ENCODE data around the gene FABP3. TPM values are rescaled to one million over a fixed set of nuclear protein-coding genes. Genes with fewer than 3 reads are reported as not detected.

Gene FABP3
- total RNA-seq: 24.5 TPM
- long read RNA-seq, transcript FABP3-201 (4 exons, 725 nt): major isoform, 12 of 21 reads
- long read RNA-seq, partial matches to known transcripts: 1 of 21 reads
- long read RNA-seq, other reads (novel, unspliced or antisense): 7 of 21 reads

DNA sequence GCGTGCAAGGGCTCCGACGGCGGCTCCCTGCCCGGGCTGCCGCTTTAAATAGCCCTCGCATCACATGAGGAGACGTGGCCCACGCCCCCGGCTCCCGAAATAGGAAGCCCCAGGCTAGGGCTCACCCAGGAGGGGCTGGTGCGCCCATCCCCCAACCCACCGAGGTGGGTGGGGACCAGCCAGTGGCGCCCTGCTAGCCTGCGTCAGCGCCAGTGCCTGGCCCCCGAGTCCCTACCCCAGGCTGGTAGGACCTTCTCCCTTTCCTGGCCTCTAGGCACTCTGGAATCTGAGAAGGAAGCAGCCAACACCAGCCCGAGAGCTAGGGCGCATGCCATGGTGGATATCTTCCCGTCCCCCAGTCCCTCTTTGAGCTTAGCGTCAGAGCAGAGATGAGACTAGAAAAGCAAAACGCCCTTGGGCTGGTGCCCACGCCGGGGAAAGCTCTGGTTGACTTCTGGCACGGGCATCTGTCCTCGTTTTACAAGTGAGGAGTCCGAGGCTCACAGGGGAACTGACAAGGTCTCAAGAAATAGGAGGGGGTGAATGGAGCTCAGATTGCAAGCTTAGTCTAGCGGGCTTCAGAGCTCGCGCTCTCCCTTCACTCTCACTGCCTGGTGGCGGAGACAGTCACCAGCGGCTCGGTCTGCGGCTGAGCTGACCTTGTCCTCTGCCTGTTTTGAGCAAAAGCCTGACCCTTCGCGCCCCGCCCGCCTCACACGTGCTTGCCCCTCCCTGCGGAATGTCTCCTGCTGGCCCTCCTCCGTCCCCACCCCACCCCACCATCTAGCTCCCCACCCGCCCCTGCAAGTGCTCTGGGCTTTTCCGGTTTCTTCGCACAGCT, at the start of gene FABP3:
Gene FABP3 (minus strand): TSS at position 21 of the 841 bp plus-strand sequence. CDS start 62 bp downstream, outside the sequence.
- no peak for TF ChIP-seq CTCF (IDR thresholded peaks at IDR 0.05)
- intact Hi-C loops (cut with DNase I): no loop called here
- peak; percentile 86 to 87 for ATAC-seq

GRCh38 chr1:31421371-31422040, 48.6 kb upstream of the FABP3 start:
- Histone ChIP-seq H3K27me3 (ENCODE audit: low read depth) (no peaks in the 10 kb centered on the region), H3K36me3 (no peaks in the 10 kb centered on the region), H3K4me1 (peaks cover 9% of the 10 kb centered on the region), H3K27ac (no peak overlapping the region), H3K4me3 (no peak overlapping the region), H3K9me3 (no peaks in the 10 kb centered on the region)
- DNase-seq (no peak), ATAC-seq (no peak)
- intact Hi-C loops (cut with DNase I): no loop called here
- no peak for TF ChIP-seq CTCF (IDR thresholded peaks at IDR 0.05)

More for the DNA sequence above, at the start of gene FABP3:
- peak; percentile 88 for DNase-seq
- H3K4me1 ChIP-seq: peaks cover 36% of the 10 kb centered on the region
- peak within 1 kb of the TSS; percentile 49 for H3K4me3 ChIP-seq
- H3K36me3 ChIP-seq: no peaks in the 10 kb centered on the region
- H3K27me3 ChIP-seq (ENCODE audit: low read depth): no peaks in the 10 kb centered on the region
- H3K27ac ChIP-seq: peak within 1 kb of the TSS; percentile 75
- H3K9me3 ChIP-seq: no peaks in the 10 kb centered on the region

DNA sequence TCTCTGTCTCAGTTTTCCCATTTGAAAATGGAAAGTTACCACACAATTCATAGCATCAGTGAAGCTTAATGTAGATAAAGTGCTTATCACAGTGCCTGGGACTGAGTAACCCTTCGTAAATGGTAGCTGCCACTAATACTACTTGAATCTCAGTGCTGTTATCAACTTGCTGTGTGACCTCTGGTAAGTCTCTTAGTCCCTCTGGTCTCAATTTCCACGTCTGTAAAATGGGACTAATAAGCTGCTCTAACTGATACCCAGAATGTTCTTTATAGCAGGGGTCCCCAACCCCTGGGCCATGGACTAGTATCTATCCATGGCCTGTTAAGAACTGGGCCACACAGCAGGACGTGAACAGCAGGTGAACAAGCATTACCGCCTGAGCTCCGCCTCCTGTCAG, 47.8 kb upstream of the FABP3 start:
- Histone ChIP-seq H3K36me3 (no peaks in the 10 kb centered on the region), H3K27ac (no peak overlapping the region), H3K4me3 (no peak overlapping the region), H3K4me1 (peaks cover 9% of the 10 kb centered on the region), H3K9me3 (no peaks in the 10 kb centered on the region), H3K27me3 (ENCODE audit: low read depth) (no peaks in the 10 kb centered on the region)
- no peak for DNase-seq
- no peak for TF ChIP-seq CTCF (IDR thresholded peaks at IDR 0.05)
- intact Hi-C loops (cut with DNase I): no loop called here
- ATAC-seq: no peak

DNA sequence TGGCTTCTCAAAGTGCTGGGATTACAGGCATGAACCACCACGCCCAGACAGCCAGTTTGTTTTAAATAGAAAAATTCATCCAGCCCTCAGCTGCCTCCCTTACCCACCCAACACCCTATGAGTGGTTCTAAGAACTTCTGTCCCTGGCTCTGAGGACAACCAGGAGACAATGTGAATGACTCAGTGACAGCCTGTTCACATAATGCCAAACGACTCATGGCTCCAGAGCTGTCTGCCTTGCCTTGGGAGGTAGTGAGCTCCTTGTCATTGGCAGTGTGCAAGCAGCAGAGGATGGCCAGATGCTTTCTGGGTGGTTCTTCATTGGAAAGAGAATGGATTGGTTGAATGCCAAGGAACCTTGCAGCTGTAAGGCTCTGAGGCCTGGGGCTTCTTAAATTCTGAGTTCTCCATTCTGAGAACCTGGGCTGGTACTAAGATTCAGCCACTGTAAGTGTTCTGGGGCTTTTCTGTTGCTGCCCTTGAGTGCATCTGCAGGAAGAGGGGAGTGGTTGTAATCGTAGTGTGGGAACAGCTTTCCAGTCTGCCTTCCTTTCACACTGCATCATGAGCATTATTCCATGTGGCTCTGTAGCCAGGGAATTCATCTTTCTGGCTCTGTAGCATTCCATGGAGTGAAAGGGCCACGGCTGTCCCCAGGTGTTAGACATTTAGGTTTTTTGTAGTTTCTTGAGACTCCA, 45.9 kb upstream of the FABP3 start:
- Histone ChIP-seq H3K4me1 (peaks cover 9% of the 10 kb centered on the region), H3K27me3 (ENCODE audit: low read depth) (no peaks in the 10 kb centered on the region), H3K36me3 (no peaks in the 10 kb centered on the region), H3K4me3 (no peak overlapping the region), H3K27ac (no peak overlapping the region), H3K9me3 (no peaks in the 10 kb centered on the region)
- DNase-seq (no peak), ATAC-seq (no peak)
- TF ChIP-seq CTCF (IDR thresholded peaks at IDR 0.05): no peak
- intact Hi-C loops (cut with DNase I): no loop called here

GRCh38 chr1:31417148-31417547, 44.3 kb upstream of the FABP3 start:
- intact Hi-C loops (cut with DNase I): no loop called here
- Histone ChIP-seq H3K27ac (no peak overlapping the region), H3K4me3 (no peak overlapping the region), H3K36me3 (no peaks in the 10 kb centered on the region), H3K4me1 (peaks cover 7% of the 10 kb centered on the region), H3K27me3 (ENCODE audit: low read depth) (peaks cover 8% of the 10 kb centered on the region), H3K9me3 (no peaks in the 10 kb centered on the region)
- no peak for TF ChIP-seq CTCF (IDR thresholded peaks at IDR 0.05)
- no peak for DNase-seq
- ATAC-seq: no peak
